Loucy (cell line): ENCODE data around the gene ALDH7A1.

Source experiments
- H2AFZ ChIP-seq: fragments of 200-600 bp; sonication (generic); 2 replicates; pipeline ENCODE4 v1.6.0; 2016; ENCODE audit warnings: antibody characterized with exemption, mild to moderate bottlenecking, low read length, moderate library complexity
- H3F3A ChIP-seq: fragments of 200-600 bp; 2 replicates; pipeline ENCODE4 v1.6.0; 2016; ENCODE audit warnings: antibody characterized with exemption, low read depth, mild to moderate bottlenecking
- H3K27me3 ChIP-seq: fragments of 200-600 bp; sonication (generic); 2 replicates; pipeline ENCODE4 v1.6.1; 2014; ENCODE audit warnings: low read length, mild to moderate bottlenecking; ENCODE audit not compliant: insufficient read depth, poor library complexity, severe bottlenecking
- H3K36me3 ChIP-seq: fragments of 200-600 bp; sonication (generic); 2 replicates; pipeline ENCODE4 v1.6.1; 2016; ENCODE audit warnings: low read length; ENCODE audit not compliant: insufficient read depth
- H3K4me1 ChIP-seq: fragments of 200-600 bp; sonication (generic); 2 replicates; pipeline ENCODE4 v1.5.1; 2014; ENCODE audit warnings: low read length, mild to moderate bottlenecking; ENCODE audit not compliant: insufficient read depth, poor library complexity, severe bottlenecking
- H3K4me2 ChIP-seq: fragments of 200-600 bp; sonication (generic); 2 replicates; pipeline ENCODE4 v1.6.0; 2014; ENCODE audit warnings: antibody characterized with exemption, low read length, low read depth, mild to moderate bottlenecking; ENCODE audit not compliant: poor library complexity, severe bottlenecking
- H3K4me3 ChIP-seq: fragments of 200-600 bp; sonication (generic); 2 replicates; pipeline ENCODE4 v1.5.1; 2014; ENCODE audit warnings: low read length, mild to moderate bottlenecking, mixed read lengths; ENCODE audit not compliant: poor library complexity, severe bottlenecking
- H3K79me2 ChIP-seq: fragments of 200-600 bp; sonication (generic); 2 replicates; pipeline ENCODE4 v1.6.1; 2014; ENCODE audit warnings: low read length; ENCODE audit not compliant: insufficient read depth
- H3K9ac ChIP-seq: fragments of 200-600 bp; sonication (generic); 2 replicates; pipeline ENCODE4 v1.6.0; 2014; ENCODE audit warnings: mild to moderate bottlenecking, low read depth, low read length, moderate library complexity; ENCODE audit not compliant: poor library complexity, severe bottlenecking
- H3K9me2 ChIP-seq: fragments of 200-600 bp; sonication (generic); replicated peaks from 2 replicates; pipeline ENCODE4 v1.6.1; 2016; ENCODE audit warnings: low read depth, low read length, mixed read lengths
- H3K9me3 ChIP-seq: fragments of 200-600 bp; sonication (generic); 2 replicates; pipeline ENCODE4 v1.6.1; 2014; ENCODE audit warnings: mild to moderate bottlenecking, antibody characterized with exemption, low read length, low read depth; ENCODE audit not compliant: insufficient read depth
- H4K20me1 ChIP-seq: fragments of 200-600 bp; sonication (generic); 2 replicates; pipeline ENCODE4 v1.6.0; 2014; ENCODE audit warnings: antibody characterized with exemption, low read length, mild to moderate bottlenecking; ENCODE audit not compliant: insufficient read depth, poor library complexity, severe bottlenecking
- CTCF ChIP-seq: fragments of 200-600 bp; sonication (generic); conservative IDR thresholded peaks from 2 replicates; pipeline ENCODE4 v1.5.1; 2014; ENCODE audit warnings: mild to moderate bottlenecking, antibody characterized with exemption, low read length
- EZH2phosphoT487 ChIP-seq: fragments of 200-600 bp; IDR thresholded peaks from 2 replicates; pipeline ENCODE4 v1.6.1; 2018; ENCODE audit warnings: antibody characterized with exemption, mild to moderate bottlenecking, moderate library complexity, borderline replicate concordance

The ALDH7A1 gene

GRCh38 chr5:126488443-126489065 is 106.5 kb downstream of the ALDH7A1 start:
- Histone ChIP-seq H3K9me3 (no peaks in the 10 kb centered on the region), H2AFZ (no peak overlapping the region), H3K36me3 (no peaks in the 10 kb centered on the region), H3K27me3 (no peaks in the 10 kb centered on the region), H4K20me1 (no peaks in the 10 kb centered on the region), H3F3A (no peaks in the 10 kb centered on the region), H3K4me3 (no peak overlapping the region), H3K4me1 (no peaks in the 10 kb centered on the region), H3K79me2 (no peaks in the 10 kb centered on the region), H3K9me2 (no peaks in the 10 kb centered on the region), H3K4me2 (no peak overlapping the region), H3K9ac (no peak overlapping the region)
- TF ChIP-seq CTCF: no peak
- no peak for TF ChIP-seq EZH2phosphoT487

GRCh38 chr5:126487596-126487995 is 107.4 kb downstream of the ALDH7A1 start:
- Histone ChIP-seq H3F3A (no peaks in the 10 kb centered on the region), H3K27me3 (no peaks in the 10 kb centered on the region), H3K4me3 (no peak overlapping the region), H3K9me3 (no peaks in the 10 kb centered on the region), H3K4me1 (no peaks in the 10 kb centered on the region), H3K4me2 (no peak overlapping the region), H3K9me2 (no peaks in the 10 kb centered on the region), H3K36me3 (no peaks in the 10 kb centered on the region), H3K79me2 (no peaks in the 10 kb centered on the region), H2AFZ (no peak overlapping the region), H4K20me1 (no peaks in the 10 kb centered on the region), H3K9ac (no peak overlapping the region)
- TF ChIP-seq CTCF (no peak), EZH2phosphoT487 (no peak)

GRCh38 chr5:126486332-126486731 is 108.7 kb downstream of the ALDH7A1 start:
- no peaks in the 10 kb centered on the region for H3K79me2 ChIP-seq
- no peak overlapping the region for H3K4me2 ChIP-seq
- no peak overlapping the region for H2AFZ ChIP-seq
- no peaks in the 10 kb centered on the region for H4K20me1 ChIP-seq
- H3K9me2 ChIP-seq: no peaks in the 10 kb centered on the region
- no peaks in the 10 kb centered on the region for H3K27me3 ChIP-seq
- no peak overlapping the region for H3K4me3 ChIP-seq
- TF ChIP-seq EZH2phosphoT487 (no peak), CTCF (no peak)
- H3F3A ChIP-seq: no peaks in the 10 kb centered on the region
- H3K9ac ChIP-seq: no peak overlapping the region
- H3K4me1 ChIP-seq: no peaks in the 10 kb centered on the region
- H3K36me3 ChIP-seq: no peaks in the 10 kb centered on the region
- no peaks in the 10 kb centered on the region for H3K9me3 ChIP-seq
